Ammon's horn (tissue), 1 donor: ENCODE results near the gene NAA60.

ENCODE experiments used
- DNase-seq: peaks from one replicate; pipeline ENCODE4 v3.0.0-alpha.2; 2016; ENCODE audit warnings: low spot score

NAA60 gene

DNA sequence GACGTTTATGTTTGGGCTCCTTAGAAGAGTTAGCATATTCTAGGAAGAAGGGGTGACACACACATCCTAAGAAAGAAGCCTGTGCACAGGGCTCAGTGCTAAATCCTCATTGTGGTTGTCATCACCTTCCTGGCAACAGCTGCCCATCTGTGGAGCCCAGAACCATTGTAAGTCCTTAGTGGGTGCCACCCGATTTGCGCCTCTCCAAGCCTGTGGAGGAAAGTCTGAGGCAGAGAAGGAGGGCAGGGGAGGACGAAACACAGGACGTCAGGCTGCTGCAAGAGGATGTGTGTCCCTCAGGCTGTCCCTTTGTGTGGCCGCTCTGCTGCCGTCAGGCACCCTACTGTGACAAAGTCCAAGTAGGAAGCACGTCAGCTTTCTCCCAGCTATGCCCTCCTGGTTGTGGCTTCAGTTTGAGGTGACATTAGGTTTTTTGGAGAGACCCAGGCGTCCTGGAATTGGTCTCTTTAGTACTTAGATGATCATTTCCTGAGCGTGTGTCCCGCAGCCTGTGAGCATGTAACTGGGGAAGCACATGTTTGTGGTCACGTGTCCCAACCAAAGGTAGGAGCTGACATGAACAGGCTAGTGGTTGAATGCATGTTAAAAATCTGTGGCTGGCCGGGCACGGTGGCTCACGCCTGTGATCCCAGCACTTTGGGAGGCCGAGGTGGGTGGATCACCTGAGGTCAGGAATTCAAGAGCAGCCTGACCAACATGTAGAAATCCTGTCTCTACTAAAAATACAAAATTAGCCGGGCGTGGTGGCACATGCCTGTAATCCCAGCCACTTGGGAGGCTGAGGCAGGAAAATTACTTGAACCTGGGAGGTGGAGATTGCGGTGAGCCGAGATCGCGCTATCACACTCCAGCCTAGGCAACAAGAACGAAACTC lies 68.1 kb downstream of the NAA60 start:
- DNase-seq, result no peak

DNA sequence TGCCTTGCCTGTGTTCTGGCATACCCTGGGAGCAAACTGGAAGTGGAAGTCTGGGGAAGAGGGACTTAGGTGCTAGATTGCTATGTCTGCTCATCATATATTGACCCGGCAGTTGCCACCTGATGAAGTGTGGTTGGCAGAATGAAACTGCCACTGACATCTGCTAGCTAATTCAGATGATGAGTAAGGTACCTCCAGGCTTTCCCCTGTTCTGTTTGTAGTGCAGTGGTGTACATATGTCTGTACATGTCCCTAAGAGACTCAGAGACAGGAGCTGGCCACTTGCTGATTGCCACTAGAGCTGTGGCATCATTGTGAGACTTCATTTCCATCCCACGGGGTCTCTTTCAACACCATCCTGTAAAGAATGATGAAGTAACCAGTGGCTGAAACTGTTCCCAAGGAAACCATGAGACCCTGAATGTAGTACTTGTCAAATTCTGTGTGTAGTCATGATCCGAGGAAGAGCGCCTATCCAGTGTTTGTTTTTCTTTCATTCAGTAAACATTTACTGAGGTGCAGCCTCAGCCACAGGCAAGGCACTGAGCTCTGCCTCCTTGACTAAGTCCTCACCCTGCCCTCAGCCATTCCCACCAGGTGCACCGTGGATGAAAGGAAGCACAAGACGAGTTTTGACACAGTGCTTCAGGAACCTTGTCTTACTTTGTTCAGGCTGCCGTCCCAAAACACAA lies 70.6 kb downstream of the NAA60 start:
- no peak for DNase-seq

DNA sequence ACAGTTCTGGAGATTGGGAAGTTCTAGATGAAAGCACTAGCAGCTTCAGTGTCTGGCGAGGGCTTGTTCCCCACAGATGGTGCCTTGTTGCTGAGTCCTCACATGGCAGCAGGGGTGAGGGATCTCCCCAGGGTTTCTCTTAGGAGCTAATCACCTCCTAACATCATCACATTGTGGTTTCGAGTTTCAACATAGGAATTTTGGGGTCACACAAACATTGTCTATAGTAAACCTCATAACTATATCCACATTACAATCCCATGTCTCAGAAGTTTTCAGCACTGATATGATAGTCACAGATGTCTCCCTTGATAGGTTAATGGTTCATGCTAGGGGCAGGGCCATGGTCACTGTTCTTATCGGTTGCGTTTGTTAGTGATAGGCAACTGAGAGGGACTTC lies 71.1 kb downstream of the NAA60 start:
- DNase-seq, result no peak

DNA sequence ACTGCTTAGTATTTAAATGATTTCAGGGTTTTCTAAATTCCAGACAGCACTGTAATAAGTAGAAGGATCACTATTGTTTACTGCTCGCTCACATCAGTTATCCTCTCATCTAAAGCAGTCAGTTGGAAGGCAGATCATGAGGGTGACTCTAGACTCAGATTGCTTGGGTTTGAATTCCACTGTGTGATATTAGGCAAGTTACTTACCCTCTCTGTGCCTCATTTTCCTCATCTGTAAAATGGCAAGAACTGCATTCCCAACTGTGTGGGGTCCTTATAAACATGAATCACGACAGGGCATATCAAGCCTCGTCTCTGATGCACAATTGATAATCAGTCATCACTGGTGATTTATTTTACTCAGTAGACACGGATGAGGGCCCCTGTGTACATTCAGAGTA lies 72.4 kb downstream of the NAA60 start:
- DNase-seq, result no peak

DNA sequence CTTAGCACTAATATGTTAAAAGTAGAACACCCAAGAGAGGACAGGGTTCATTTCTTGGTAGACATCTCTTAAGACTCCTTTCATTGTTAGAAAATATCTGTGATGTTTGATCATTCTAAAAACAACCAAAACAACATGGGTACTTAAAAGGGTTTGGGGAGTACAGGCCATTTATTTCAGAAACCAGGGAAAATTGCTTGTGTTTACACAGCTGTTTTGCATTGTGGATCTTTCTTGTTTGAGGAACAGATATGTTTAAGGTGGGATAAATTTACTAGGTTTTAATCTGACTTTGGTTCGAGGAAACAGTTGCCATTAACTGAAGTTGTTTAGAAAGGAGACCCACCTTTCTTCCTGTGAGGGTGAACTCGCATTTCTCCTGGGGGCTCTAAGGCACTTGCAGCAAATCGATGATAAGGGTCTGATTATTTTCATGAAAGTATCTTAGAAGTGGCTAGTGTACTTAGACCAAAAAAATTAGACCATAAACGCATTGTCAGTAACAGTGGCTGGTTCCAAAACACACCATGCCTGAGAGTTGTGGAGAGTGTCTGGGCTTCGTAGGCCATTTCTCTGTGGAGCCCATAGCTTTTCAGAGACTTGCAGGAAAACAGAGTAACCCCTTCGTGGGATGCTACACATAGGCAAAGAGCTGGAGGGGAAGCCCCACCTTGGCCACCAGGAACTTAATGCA lies 75.0 kb downstream of the NAA60 start:
- no peak for DNase-seq

DNA sequence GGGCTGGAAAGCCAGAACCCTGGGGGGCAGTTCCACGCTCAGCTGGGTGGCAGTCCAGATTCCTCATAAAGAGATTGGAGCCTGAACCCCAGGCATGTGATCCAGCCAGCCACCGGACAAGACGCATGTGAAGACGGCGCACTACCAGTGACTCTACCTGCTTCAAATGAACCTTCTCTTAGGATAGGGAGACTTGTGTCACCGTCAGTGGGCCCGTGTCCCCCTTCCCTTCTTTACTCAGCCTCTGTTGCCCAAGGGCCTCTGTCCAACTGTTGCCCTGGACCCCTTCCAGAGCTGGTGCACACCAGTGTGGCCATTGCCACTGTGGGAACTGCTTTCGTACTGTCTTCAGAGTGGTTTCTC lies 75.5 kb downstream of the NAA60 start:
- no peak for DNase-seq

DNA sequence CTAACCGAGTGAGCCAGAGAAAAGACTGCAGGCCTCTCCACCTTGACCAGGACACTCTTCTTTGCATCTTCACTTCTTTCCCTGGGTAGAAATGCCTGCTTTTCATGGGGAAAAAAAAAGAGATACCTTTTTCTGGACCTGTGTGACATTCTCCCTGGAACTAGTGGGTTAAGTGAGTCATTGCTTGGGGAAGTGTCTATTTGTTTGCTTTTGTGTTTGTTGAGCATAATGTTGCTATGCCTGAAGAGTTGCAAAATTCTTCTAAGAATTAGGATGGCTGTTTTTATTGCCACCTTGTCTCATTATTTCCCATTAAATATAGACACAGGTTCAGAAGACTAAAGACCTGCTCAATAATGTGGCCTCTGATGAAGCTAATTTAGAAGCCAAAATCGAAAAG lies 76.1 kb downstream of the NAA60 start:
- DNase-seq, result no peak

DNA sequence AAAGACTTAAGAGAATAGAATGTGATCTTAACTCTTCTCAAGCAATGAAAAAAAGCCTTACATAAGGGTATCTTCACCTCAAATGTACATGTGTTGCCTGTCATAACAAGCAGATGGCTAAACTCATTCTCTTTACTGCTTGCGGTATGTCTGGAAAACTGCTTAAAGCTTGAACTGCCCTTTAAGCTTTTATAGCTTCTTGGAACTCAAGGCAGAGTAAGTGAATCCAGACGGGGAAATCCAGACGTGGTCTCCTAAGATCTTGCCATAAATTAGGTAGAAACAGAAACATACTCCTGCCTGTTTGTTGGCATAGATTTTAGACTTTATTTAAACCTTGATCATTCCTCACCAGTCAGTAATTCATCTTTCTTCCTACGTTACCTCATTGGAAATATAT lies 76.9 kb downstream of the NAA60 start:
- DNase-seq, result no peak

DNA sequence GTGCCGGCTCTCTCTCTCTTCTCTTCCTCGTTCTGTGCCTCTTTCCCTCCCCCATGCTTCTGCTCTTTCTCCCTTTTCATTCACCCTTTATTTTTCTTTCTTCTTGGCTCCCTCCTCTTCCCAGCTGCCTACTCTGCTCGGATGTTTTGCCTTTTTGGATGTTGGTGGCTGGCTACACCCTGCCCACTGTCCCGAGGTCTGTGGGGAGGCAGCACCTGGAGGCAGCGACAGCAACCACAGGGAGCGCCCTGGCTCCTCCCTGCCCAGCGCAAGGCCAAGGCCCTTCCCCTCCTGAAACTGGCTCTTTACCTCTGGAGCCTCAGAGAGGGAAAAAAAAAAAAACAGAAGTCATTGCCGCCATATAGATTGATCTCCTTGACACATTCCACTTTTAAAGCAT lies 77.4 kb downstream of the NAA60 start:
- DNase-seq, result no peak

DNA sequence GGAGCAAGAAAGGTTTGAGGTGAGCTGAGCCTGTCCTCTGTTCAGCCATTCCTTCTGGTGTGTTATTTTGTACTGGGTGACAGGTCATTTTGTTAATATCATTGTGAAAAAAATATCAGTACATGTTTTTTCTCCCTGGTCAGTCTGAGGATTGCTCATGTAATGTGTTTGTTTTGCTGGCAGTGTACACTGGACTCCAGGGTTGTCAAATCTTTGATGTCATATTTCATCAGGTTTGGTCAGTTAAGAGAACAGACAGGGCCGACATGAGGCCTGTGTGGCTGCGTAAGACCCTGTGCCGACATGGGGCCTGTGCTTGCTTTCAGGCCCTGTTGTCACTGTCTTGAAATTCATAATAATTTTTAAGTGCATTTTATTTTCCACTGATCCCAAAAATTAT lies 79.8 kb downstream of the NAA60 start:
- no peak for DNase-seq

DNA sequence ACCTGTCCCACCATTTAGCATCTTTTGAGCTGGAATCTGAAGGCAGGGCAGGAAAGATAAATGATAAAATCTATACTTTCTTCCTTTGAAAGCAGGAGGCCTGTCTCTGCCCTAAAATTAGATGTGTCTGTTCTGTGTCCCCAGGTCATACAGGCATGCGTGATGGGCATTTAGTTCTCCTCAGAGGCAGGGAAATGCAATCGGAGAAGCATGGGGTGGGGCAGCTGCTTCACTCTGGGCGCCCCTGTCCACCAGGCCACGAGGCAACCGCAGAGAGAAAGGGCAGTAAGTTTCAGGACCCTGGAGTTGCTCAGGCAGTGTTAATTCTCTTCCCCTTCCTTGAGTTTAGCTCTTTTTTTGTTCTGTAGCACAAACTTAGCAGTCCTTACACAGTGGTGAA lies 82.5 kb downstream of the NAA60 start:
- DNase-seq, result no peak

DNA sequence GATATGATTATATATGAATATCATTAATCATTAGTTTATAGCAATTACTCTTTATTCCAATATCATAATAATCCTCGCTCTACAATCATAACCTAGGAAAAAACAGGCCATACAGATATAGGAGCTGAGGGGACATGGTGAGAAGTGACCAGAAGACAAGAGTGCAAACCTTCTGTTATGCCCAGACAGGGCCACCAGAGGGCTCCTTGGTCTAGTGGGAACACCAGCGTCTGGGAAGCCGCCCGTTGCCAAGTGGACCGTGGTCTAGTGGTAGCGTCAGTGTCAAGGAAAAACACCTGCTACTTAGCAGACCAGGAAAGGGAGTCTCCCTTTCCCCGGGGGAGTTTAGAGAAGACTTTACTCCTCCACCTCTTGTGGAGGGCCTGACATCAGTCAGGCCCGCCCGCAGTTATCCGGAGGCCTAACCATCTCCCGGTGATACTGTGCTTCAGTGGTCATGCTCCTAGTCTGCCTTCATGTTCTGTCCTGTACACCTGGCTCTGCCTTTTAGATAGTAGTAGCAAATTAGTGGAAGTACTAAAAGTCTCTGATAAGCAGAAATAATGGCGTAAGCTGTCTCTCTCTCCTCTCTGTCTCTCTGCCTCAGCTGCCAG lies 83.8 kb downstream of the NAA60 start:
- DNase-seq, result peak; percentile 69

DNA sequence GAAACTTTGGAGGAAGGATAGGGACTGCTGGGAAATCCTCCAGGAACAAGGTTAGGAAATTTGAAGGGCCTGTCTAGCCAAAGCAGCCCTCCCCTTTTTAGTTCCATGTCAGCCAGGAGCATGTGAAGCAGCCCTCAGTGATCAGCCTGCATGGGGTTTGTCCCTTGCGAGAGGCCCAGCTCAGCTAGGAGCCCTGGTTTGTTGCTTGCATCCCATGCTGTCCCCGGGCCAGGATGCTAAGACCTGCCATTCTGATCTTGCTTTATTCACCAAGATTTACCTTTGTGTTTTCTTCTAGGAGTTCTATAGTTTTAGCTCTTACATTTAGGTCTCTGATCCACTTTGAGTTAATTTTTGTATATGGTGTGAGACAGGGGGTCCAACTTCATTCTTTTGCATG lies 84.9 kb downstream of the NAA60 start:
- DNase-seq, result no peak

DNA sequence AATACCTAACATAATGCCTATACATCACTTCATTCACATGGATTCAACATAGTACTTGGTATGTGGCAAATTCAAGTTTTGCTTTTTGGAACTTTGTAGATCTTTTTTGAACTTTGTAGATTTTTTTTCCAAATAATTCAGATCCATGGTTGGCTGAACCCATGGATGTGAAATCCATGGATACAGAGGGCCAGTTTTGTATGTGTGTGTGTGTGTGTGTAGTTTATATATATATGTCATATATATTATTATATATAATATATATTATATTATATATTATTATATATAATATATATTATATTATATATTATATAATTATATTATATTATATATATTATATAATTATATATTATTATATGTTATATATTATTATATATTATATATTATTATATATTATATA lies 85.7 kb downstream of the NAA60 start:
- no peak for DNase-seq

DNA sequence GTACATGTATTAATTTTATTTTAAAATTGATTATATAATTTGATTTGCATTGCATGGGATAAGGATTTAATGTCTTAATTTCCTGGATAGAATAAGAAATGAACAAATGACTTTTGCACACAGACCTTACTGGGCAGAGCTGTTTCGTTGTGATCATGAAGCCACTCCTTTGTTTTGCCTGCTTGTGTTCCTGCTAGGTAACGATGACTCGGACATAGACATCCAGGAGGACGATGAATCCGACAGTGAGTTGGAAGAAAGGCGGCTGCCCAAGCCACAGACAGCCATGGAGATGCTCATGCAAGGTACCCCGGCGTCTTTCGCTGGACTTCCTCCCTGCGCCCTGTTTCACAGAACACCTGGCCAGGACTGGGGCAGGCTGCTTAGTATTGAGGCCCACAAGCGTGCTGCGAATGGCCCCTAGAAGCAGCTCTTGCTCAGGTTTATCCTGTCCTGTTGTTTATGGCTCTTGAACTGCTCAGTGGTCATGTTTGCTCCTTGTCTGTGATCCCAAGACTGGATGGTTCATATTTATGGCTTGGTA lies 87.0 kb downstream of the NAA60 start:
- DNase-seq, result no peak

DNA sequence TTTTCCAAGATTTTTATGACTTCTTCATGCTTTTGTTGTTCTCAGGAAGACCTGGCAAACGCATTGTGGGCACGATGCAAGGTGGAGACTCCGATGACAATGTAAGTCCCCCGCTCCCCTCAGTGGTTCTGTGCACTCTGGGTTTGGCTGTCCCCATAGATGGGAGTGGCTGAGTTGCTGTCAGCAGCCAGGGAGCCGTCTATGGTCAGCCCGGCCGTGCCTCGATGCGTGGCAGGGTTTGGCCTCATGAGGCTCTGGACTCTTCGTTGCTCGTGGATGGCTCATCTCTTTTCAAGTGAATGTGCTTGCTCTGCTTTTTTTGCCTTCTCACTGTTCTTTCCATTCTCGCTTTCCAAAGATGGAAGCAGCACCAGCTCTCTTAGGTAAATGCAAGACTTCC lies 89.3 kb downstream of the NAA60 start:
- no peak for DNase-seq

DNA sequence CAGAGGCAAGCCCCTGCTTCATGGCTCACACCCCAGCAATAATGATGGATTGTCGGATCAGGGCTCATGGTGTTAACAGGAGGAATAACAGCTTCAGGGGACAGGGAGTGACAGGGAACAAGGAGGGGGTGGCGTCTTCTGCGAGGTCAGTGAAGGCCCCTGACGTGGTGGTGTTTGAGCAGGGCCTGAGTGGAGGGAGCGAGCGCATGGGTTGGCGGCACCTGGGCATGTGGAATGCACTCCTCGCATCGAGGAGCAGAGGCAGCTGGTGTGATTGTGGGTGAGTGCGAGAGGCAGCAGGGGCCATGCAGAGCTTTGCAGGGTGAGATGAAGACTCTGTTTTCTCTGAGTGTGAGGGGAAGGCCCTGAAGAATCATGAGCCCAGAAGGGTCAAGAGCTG lies 90.6 kb downstream of the NAA60 start:
- DNase-seq, result no peak

DNA sequence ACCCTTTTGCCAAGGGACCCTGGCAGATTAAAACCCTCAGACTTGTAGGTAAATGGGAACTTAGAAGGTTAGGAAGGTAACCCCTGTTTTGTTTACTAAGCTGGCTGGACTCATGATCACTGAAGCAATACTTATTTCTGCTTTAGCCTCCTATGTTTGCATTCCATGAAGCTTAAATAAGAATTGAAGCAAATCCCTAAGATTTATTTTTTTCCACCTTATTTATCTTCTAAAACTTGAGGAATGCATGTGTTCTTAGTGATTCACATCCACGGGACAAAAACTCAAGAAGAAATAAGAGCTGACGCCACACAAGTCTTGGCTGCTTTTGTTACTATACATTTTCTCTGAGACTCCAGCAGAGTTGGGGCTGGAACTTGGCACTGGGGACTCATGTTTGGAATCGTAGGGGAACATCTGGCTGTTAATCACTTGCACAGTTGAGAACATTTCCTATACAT lies 92.8 kb downstream of the NAA60 start:
- no peak for DNase-seq
